ENCODE measurements around the gene CLDN1.
"Not testable (repeated sequence)": the region's sequence is repeated elsewhere in the genome, so short reads cannot be mapped to it uniquely, and the experiment has no call there.

Gene CLDN1

GRCh38 chr3:190302212-190302867 lies 19.9 kb downstream of the CLDN1 start:
- in situ Hi-C loops (cut with HindIII; ENCODE audit: low sequenced_read_pairs): loop anchor here (25.0 kb wide), 1 partner anchor 340 kb away; no protein-coding TSS in a partner anchor

GRCh38 chr3:190301591-190301990 lies 20.7 kb downstream of the CLDN1 start:
- in situ Hi-C loops (cut with HindIII; ENCODE audit: low sequenced_read_pairs): loop anchor here (25.0 kb wide), 1 partner anchor 339 kb away; no protein-coding TSS in a partner anchor

GRCh38 chr3:190299969-190300368 lies 22.3 kb downstream of the CLDN1 start:
- in situ Hi-C loops (cut with HindIII; ENCODE audit: low sequenced_read_pairs): loop anchor here (25.0 kb wide), 1 partner anchor 338 kb away; no protein-coding TSS in a partner anchor

- in situ Hi-C loops (cut with HindIII; ENCODE audit: low sequenced_read_pairs): no loop called here
Observed at GRCh38 chr3:190294030-190294429, 28.2 kb downstream of the CLDN1 start.

- in situ Hi-C loops (cut with HindIII; ENCODE audit: low sequenced_read_pairs): no loop called here
Observed at GRCh38 chr3:190293621-190294020, 28.6 kb downstream of the CLDN1 start.

GRCh38 chr3:190291994-190292584 lies 30.2 kb downstream of the CLDN1 start:
- in situ Hi-C loops (cut with HindIII; ENCODE audit: low sequenced_read_pairs): no loop called here

- in situ Hi-C loops (cut with HindIII; ENCODE audit: low sequenced_read_pairs): no loop called here
Observed at GRCh38 chr3:190289989-190290388, 32.3 kb downstream of the CLDN1 start.

GRCh38 chr3:190288836-190289235 lies 33.4 kb downstream of the CLDN1 start:
- in situ Hi-C loops (cut with HindIII; ENCODE audit: low sequenced_read_pairs): no loop called here

GRCh38 chr3:190286014-190286413 lies 36.2 kb downstream of the CLDN1 start:
- in situ Hi-C loops (cut with HindIII; ENCODE audit: low sequenced_read_pairs): no loop called here

GRCh38 chr3:190281308-190282051 lies 40.8 kb downstream of the CLDN1 start:
- in situ Hi-C loops (cut with HindIII; ENCODE audit: low sequenced_read_pairs): no loop called here

GRCh38 chr3:190279690-190280089 lies 42.6 kb downstream of the CLDN1 start:
- in situ Hi-C loops (cut with HindIII; ENCODE audit: low sequenced_read_pairs): no loop called here

- in situ Hi-C loops (cut with HindIII; ENCODE audit: low sequenced_read_pairs): no loop called here
Observed at GRCh38 chr3:190272747-190273146, 49.5 kb downstream of the CLDN1 start.

- in situ Hi-C loops (cut with HindIII; ENCODE audit: low sequenced_read_pairs): no loop called here
Observed at GRCh38 chr3:190269101-190269500, 53.1 kb downstream of the CLDN1 start.

- in situ Hi-C loops (cut with HindIII; ENCODE audit: low sequenced_read_pairs): not testable (repeated sequence)
Observed at GRCh38 chr3:190267464-190267863, 54.8 kb downstream of the CLDN1 start.

- in situ Hi-C loops (cut with HindIII; ENCODE audit: low sequenced_read_pairs): no loop called here
Observed at GRCh38 chr3:190266913-190267290, 55.3 kb downstream of the CLDN1 start.

GRCh38 chr3:190266265-190266912 lies 55.9 kb downstream of the CLDN1 start:
- in situ Hi-C loops (cut with HindIII; ENCODE audit: low sequenced_read_pairs): no loop called here

GRCh38 chr3:190265796-190266195 lies 56.5 kb downstream of the CLDN1 start:
- in situ Hi-C loops (cut with HindIII; ENCODE audit: low sequenced_read_pairs): no loop called here

GRCh38 chr3:190265126-190265525 lies 57.1 kb downstream of the CLDN1 start:
- in situ Hi-C loops (cut with HindIII; ENCODE audit: low sequenced_read_pairs): no loop called here

GRCh38 chr3:190261740-190262139 lies 60.5 kb downstream of the CLDN1 start:
- in situ Hi-C loops (cut with HindIII; ENCODE audit: low sequenced_read_pairs): no loop called here

- in situ Hi-C loops (cut with HindIII; ENCODE audit: low sequenced_read_pairs): no loop called here
Observed at GRCh38 chr3:190261015-190261414, 61.2 kb downstream of the CLDN1 start.

- in situ Hi-C loops (cut with HindIII; ENCODE audit: low sequenced_read_pairs): no loop called here
Observed at GRCh38 chr3:190260301-190260700, 61.9 kb downstream of the CLDN1 start.

All from DLD1 (cell line).